Activated T-cell treated with anti-CD3 and anti-CD28 coated beads, Interleukin-2, amount 50 U/mL, for 72 hours (primary cell): ENCODE data around the gene TOMM20. TPM values are rescaled to one million over a fixed set of nuclear protein-coding genes. Genes with fewer than 3 reads are reported as not detected.

Experiments
- total RNA-seq, 2 donors: library from RNA; stranded (reverse); gene quantifications; one replicate each; pipeline ENCODE4 v1.2.3, GENCODE V29; 2022

Gene TOMM20
- total RNA-seq, 2 donors from 2014 or later = 140 to 154 TPM

Other genes with a start within 250 kb of the TOMM20 start
- gene RBM34, start 32.4 kb upstream of the TOMM20 start, total RNA-seq = 100 to 1,000 TPM; 127 to 128 TPM
- gene ARID4B, start 199.3 kb upstream of the TOMM20 start, total RNA-seq = 10 to 100 TPM; 65.5 to 68.4 TPM
- 10 to 100 TPM; 57.2 to 60.4 TPM for gene GGPS1, start 199.7 kb upstream of the TOMM20 start, total RNA-seq
- gene TBCE, start 238.6 kb upstream of the TOMM20 start, total RNA-seq = 10 to 100 TPM; 27.7 to 37.3 TPM